HFFc6 (cell line): ENCODE data around the gene FAM229B. TPM values are rescaled to one million over a fixed set of nuclear protein-coding genes. Genes with fewer than 3 reads are reported as not detected.
A peak's percentile ranks its signal among the peaks of the same experiment; 100 is the strongest.
"Not testable (repeated sequence)": the region's sequence is repeated elsewhere in the genome, so short reads cannot be mapped to it uniquely, and the experiment has no call there.

Source experiments
- DNase-seq: peaks from one replicate; pipeline ENCODE4 v3.0.0-alpha.2; 2018
- H3K27ac Mint-ChIP-seq: 2 replicates; pipeline ENCODE4 v1.8.0; 2020; ENCODE audit warnings: mild to moderate bottlenecking, mixed read lengths
- H3K27me3 Mint-ChIP-seq: 2 replicates; pipeline ENCODE4 v1.8.0; 2021; ENCODE audit warnings: mild to moderate bottlenecking, moderate library complexity, mixed read lengths; ENCODE audit not compliant: insufficient read depth
- H3K36me3 Mint-ChIP-seq: 2 replicates; pipeline ENCODE4 v1.8.0; 2021; ENCODE audit warnings: low read depth, mixed read lengths
- H3K4me1 Mint-ChIP-seq: 2 replicates; pipeline ENCODE4 v1.8.0; 2020; ENCODE audit warnings: low read depth, mixed read lengths
- H3K4me3 Mint-ChIP-seq: 2 replicates; pipeline ENCODE4 v1.8.0; 2020; ENCODE audit warnings: mild to moderate bottlenecking, moderate library complexity, mixed read lengths
- H3K9me3 Mint-ChIP-seq: 2 replicates; pipeline ENCODE4 v1.8.0; 2020; ENCODE audit warnings: mild to moderate bottlenecking, mixed read lengths
- total RNA-seq, 6 experiments: library from RNA; stranded (reverse); fragmentation: NEBNext Ultra II Directional; extraction: Animal tissue kit (Norgen Biotek cat#: 25700); gene quantifications; 2 replicates in 1 of 6; 3 replicates in 5 of 6; pipeline ENCODE4 v1.2.3, GENCODE V29; 2021
- TF ChIP-seq, protein P1 (sequence below): fragments of 200-600 bp; sonication (generic); IDR thresholded peaks from 2 replicates; pipeline ENCODE4 v1.5.0; 2021; ENCODE audit warnings: antibody characterized with exemption, mild to moderate bottlenecking

FAM229B gene
- total RNA-seq, 6 experiments from 2014 or later = 30.2 to 36.2 (median 33.7) TPM

DNA sequence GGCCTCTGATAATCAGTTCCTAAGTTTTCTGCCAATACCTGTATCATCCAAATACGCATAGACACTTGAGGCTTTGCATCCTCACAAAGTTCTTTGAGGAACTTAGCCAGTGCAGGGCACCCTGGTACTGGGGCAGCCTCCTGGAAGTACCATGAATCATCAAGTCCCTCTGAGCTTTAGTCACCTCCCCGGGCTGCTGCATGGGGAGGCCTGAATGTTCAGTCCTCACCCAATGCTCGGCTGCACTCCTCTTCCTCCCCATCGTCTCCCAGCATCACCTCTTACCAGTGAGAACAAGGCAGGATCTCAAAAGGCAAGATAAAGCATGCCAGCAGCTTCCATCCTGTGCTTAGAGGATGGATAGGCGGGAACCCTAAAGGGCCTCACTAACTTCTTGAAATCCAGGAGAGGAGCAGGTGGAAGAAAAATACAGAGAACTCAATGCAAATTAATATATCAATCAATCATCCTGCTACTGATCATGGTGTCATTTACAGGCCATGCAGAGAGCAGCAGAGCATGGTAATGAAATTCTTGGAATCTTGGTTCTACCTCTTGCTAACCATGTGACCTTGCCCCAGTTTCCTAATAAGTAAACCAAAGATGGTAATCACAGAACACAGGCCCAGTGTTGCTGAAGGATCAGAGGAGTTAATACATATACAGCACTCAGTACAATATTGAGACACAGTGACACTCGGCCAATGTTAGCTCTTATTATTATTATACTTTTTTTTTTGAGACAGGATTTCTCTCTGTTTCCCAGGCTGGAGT is 38.2 kb upstream of the FAM229B start:
- H3K27me3 Mint-ChIP-seq = no peaks in the 10 kb centered on the region; the same call in 1 of the 2 replicates
- H3K9me3 Mint-ChIP-seq = no peaks in the 10 kb centered on the region
- no peaks in the 10 kb centered on the region for H3K36me3 Mint-ChIP-seq
- no peak overlapping the region for H3K4me3 Mint-ChIP-seq
- no peak overlapping the region for H3K27ac Mint-ChIP-seq
- peaks cover 26% of the 10 kb centered on the region for H3K4me1 Mint-ChIP-seq
- TF ChIP-seq, protein P1, sequence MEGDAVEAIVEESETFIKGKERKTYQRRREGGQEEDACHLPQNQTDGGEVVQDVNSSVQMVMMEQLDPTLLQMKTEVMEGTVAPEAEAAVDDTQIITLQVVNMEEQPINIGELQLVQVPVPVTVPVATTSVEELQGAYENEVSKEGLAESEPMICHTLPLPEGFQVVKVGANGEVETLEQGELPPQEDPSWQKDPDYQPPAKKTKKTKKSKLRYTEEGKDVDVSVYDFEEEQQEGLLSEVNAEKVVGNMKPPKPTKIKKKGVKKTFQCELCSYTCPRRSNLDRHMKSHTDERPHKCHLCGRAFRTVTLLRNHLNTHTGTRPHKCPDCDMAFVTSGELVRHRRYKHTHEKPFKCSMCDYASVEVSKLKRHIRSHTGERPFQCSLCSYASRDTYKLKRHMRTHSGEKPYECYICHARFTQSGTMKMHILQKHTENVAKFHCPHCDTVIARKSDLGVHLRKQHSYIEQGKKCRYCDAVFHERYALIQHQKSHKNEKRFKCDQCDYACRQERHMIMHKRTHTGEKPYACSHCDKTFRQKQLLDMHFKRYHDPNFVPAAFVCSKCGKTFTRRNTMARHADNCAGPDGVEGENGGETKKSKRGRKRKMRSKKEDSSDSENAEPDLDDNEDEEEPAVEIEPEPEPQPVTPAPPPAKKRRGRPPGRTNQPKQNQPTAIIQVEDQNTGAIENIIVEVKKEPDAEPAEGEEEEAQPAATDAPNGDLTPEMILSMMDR = no peak
- DNase-seq = peak; percentile 33

- no peaks in the 10 kb centered on the region; the same call in 1 of the 2 replicates for H3K27me3 Mint-ChIP-seq
These were observed 37.4 kb upstream of the FAM229B start for GRCh38 chr6:112049996-112050395.

GRCh38 chr6:112050429-112050828 is 37.0 kb upstream of the FAM229B start:
- no peak for DNase-seq
- Mint-ChIP-seq H3K27me3 (no peaks in the 10 kb centered on the region), H3K27ac (no peak overlapping the region), H3K9me3 (no peaks in the 10 kb centered on the region), H3K36me3 (no peaks in the 10 kb centered on the region), H3K4me3 (no peak overlapping the region), H3K4me1 (peaks cover 21% of the 10 kb centered on the region)
- TF ChIP-seq, protein P1 = no peak

More at GRCh38 chr6:112049996-112050395, 37.4 kb upstream of the FAM229B start:
- DNase-seq = no peak
- no peak overlapping the region for H3K4me3 Mint-ChIP-seq
- H3K36me3 Mint-ChIP-seq = no peaks in the 10 kb centered on the region
- H3K4me1 Mint-ChIP-seq = peaks cover 23% of the 10 kb centered on the region
- TF ChIP-seq, protein P1 = no peak
- H3K9me3 Mint-ChIP-seq = no peaks in the 10 kb centered on the region
- no peak overlapping the region for H3K27ac Mint-ChIP-seq

GRCh38 chr6:112051251-112051740 is 36.1 kb upstream of the FAM229B start:
- not testable (repeated sequence) for H3K36me3 Mint-ChIP-seq, DNase-seq, H3K4me3 Mint-ChIP-seq, H3K27me3 Mint-ChIP-seq, H3K9me3 Mint-ChIP-seq, H3K27ac Mint-ChIP-seq
- H3K4me1 Mint-ChIP-seq = peaks cover 17% of the 10 kb centered on the region

- Mint-ChIP-seq H3K27me3 (peaks cover 3% of the 10 kb centered on the region; the same call in 1 of the 2 replicates), H3K4me3 (no peak within 1 kb of the TSS), H3K36me3 (no peaks in the 10 kb centered on the region), H3K9me3 (no peaks in the 10 kb centered on the region), H3K4me1 (peaks cover 12% of the 10 kb centered on the region), H3K27ac (no peak within 1 kb of the TSS)
- TF ChIP-seq, protein P1 = no peak
- no peak for DNase-seq
These were observed 33.4 kb upstream of the FAM229B start, which contains the start of gene CCN6 for GRCh38 chr6:112054001-112054400. TSS of gene CCN6 (plus strand) at chr6:112054104. CDS start at chr6:112054358, 254 bp downstream.

- H3K4me1 Mint-ChIP-seq = peaks cover 7% of the 10 kb centered on the region
- H3K27me3 Mint-ChIP-seq = peaks cover 3% of the 10 kb centered on the region; the same call in 1 of the 2 replicates
- H3K9me3 Mint-ChIP-seq = no peaks in the 10 kb centered on the region
- no peak overlapping the region for H3K27ac Mint-ChIP-seq
- TF ChIP-seq, protein P1 = no peak
- DNase-seq = no peak
- H3K36me3 Mint-ChIP-seq = no peaks in the 10 kb centered on the region
- H3K4me3 Mint-ChIP-seq = no peak overlapping the region
These were observed 32.7 kb upstream of the FAM229B start for GRCh38 chr6:112054555-112055190.
